Measurements from ENCODE around the gene ADAMTS15. TPM values are rescaled to one million over a fixed set of nuclear protein-coding genes. Genes with fewer than 3 reads are reported as not detected.

Gene ADAMTS15
- total RNA-seq, 4 donors from 2014 or later: 6.6 to 11.4 (median 10.3) TPM

DNA sequence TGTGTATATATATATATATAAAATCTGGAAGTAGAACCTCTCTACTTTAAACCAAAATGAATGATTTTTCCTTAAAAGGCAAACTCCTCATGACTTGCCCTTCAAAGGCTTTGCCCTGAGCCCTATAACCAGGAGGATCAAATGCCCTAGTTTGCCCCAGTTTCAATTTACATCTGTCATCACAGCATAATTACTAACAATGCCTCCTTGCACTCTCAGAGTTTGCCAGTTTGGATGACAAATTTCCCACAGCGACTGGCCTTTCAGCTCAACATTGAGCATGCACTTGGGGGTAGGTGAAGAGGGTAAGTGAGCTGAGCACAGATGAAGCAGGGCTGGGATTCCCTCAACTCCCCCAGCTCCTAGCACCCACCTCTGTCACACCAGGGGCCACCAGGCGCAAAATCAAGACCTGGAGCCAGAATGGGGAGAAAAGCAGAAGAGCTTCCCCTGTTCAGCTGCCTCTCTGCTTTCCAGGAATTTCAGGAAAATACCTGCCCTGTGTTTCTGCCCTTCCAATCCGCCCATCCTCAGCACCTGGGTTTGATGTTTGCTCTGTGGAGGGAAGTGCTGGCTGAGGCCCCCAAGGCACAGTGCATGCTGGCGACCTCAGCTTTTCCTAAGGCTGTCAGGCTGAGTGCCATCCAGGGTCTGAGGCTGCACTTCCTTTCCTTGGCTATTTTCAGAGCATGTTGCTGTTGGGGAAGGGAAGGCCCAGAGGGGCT lies 67.5 kb downstream of the ADAMTS15 start:
- 81% methylated on average over 3 of the region's 4 CpGs for WGBS
- intact Hi-C loops (cut with DNase I): no loop called here
- H3K4me1 ChIP-seq: peaks cover 8 to 32% (median 27%) of the 10 kb centered on the region in 4 donors
- no peak for TF ChIP-seq POLR2A (IDR thresholded peaks at IDR 0.05; ENCODE audit: low read depth)
- TF ChIP-seq POLR2AphosphoS5 (IDR thresholded peaks at IDR 0.05): no peak
- TF ChIP-seq CTCF (IDR thresholded peaks at IDR 0.05): no peak
- TF ChIP-seq EP300 (IDR thresholded peaks at IDR 0.05): no peak
- H3K9me3 ChIP-seq: no peaks in the 10 kb centered on the region
- no peak for DNase-seq (ENCODE audit: extremely low spot score)
- no peaks in the 10 kb centered on the region for H3K27me3 ChIP-seq
- H3K36me3 ChIP-seq: no peaks in the 10 kb centered on the region
- H3K27ac ChIP-seq (replicated peaks in 1 of 4): no peak overlapping the region
- H3K4me3 ChIP-seq: no peak overlapping the region

- TF ChIP-seq POLR2A (IDR thresholded peaks at IDR 0.05; ENCODE audit: low read depth) (no peak), POLR2AphosphoS5 (IDR thresholded peaks at IDR 0.05) (no peak), CTCF (IDR thresholded peaks at IDR 0.05) (no peak), EP300 (IDR thresholded peaks at IDR 0.05) (no peak)
- Histone ChIP-seq H3K9me3 (no peaks in the 10 kb centered on the region), H3K27ac (replicated peaks in 1 of 4) (no peak overlapping the region), H3K4me3 (no peak overlapping the region), H3K4me1 (peaks cover 11 to 39% (median 33%) of the 10 kb centered on the region in 4 donors), H3K36me3 (no peaks in the 10 kb centered on the region), H3K27me3 (no peaks in the 10 kb centered on the region)
- 89% methylated on average over 10 of the region's 10 CpGs for WGBS
- DNase-seq (ENCODE audit: extremely low spot score): no peak
- intact Hi-C loops (cut with DNase I): no loop called here
Measured at GRCh38 chr11:130516554-130517505, 68.4 kb downstream of the ADAMTS15 start.

- no peaks in the 10 kb centered on the region for H3K9me3 ChIP-seq
- no peak for TF ChIP-seq POLR2AphosphoS5 (IDR thresholded peaks at IDR 0.05)
- TF ChIP-seq EP300 (IDR thresholded peaks at IDR 0.05): no peak
- no peak for TF ChIP-seq CTCF (IDR thresholded peaks at IDR 0.05)
- TF ChIP-seq POLR2A (IDR thresholded peaks at IDR 0.05; ENCODE audit: low read depth): no peak
- DNase-seq (ENCODE audit: extremely low spot score): no peak
- H3K4me3 ChIP-seq: no peak overlapping the region
- intact Hi-C loops (cut with DNase I): no loop called here
- H3K36me3 ChIP-seq: no peaks in the 10 kb centered on the region
- H3K4me1 ChIP-seq: peaks cover 25 to 47% (median 40%) of the 10 kb centered on the region in 4 donors
- 97% methylated on average over 4 of the region's 4 CpGs for WGBS
- H3K27ac ChIP-seq (replicated peaks in 1 of 4): no peak overlapping the region
- no peaks in the 10 kb centered on the region for H3K27me3 ChIP-seq
Measured at GRCh38 chr11:130518164-130518680, 69.8 kb downstream of the ADAMTS15 start.

DNA sequence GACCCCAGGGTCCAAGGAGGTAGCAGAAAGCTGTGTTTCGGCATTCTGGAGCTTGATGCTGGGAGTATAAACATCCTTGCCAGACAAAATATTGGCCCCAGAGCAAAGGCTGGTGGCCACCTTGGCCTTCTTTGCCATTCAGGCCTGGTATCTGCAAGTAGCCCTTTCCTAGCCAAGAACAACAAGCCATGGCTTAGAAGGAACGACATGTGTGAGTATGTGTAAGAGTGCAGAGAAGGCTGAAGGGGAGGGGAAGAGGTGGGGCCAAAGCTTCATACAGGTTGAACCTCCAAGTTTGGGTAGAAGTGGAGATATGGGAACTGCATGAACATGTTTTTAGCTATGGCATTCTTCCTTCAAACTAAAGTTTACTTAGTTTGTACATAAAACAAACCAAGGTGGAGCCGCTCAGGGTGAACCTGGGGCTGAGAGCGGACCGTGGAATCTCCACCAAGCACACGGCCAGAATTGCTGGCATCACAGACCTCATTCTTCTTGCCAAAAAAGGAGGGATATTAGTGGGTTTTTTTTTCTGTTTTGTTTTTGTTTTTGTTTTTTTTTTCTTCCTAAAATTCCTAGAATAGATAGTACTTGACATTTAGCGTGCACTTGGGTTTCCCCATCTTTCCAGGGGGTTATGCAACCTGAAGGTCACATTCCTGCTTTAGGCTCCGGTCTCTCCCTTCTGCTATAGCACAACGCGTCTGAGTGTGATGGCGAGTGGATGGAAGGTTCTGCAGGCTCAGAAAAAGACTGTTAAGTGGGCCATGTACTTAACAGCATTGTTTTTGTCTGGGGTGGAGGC lies 70.9 kb downstream of the ADAMTS15 start:
- WGBS: 94% methylated on average over 11 of the region's 11 CpGs
- Histone ChIP-seq H3K36me3 (no peaks in the 10 kb centered on the region), H3K9me3 (no peaks in the 10 kb centered on the region), H3K4me3 (no peak overlapping the region), H3K4me1 (peaks cover 34 to 48% (median 42%) of the 10 kb centered on the region in 4 donors), H3K27me3 (no peaks in the 10 kb centered on the region), H3K27ac (replicated peaks in 1 of 4) (no peak overlapping the region)
- no peak for DNase-seq (ENCODE audit: extremely low spot score)
- TF ChIP-seq CTCF (IDR thresholded peaks at IDR 0.05): no peak
- no peak for TF ChIP-seq POLR2A (IDR thresholded peaks at IDR 0.05; ENCODE audit: low read depth)
- no peak for TF ChIP-seq POLR2AphosphoS5 (IDR thresholded peaks at IDR 0.05)
- intact Hi-C loops (cut with DNase I): no loop called here
